Measurements from ENCODE around the gene RND1. TPM values are rescaled to one million over a fixed set of nuclear protein-coding genes. Genes with fewer than 3 reads are reported as not detected.

The RND1 gene
- total RNA-seq, 4 donors from 2014 or later = 0.88 to 22.1 TPM; not detected in 2

DNA sequence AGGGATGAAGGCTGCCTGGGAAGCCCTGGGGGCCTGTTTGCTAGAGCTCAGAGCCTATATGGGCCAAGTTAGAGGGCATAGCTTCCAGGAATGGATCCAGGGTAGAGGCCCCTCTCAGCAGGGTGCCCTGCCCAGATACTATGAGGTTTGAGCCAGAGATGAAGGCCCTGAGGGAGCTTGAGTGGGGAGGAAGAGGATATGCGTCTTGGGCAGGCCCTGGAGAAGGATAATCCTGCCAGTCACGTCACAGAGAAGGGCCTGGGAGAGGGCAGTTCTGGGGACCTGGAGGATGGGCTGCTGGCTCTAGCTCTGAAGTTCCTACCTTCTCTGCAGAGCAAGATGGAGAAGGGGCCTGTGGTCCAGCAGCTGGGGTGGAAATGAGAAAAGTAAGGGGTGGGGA, 53.3 kb downstream of the RND1 start:
- no peaks in the 10 kb centered on the region for H3K36me3 ChIP-seq
- TF ChIP-seq CTCF (IDR thresholded peaks at IDR 0.05) (no peak), POLR2A (IDR thresholded peaks at IDR 0.05) (no peak)
- no peaks in the 10 kb centered on the region for H3K27me3 ChIP-seq
- peaks cover 7 to 12% of the 10 kb centered on the region in 2 donors for H3K4me1 ChIP-seq
- DNase-seq = no peak
- peak overlapping the region; percentile 97 to 98 for H3K27ac ChIP-seq
- H3K4me3 ChIP-seq = no peak overlapping the region
- no peaks in the 10 kb centered on the region for H3K9me3 ChIP-seq
- intact Hi-C loops (cut with DNase I; ENCODE audit: low total_unique reads) = no loop called here

- H3K9me3 ChIP-seq = no peaks in the 10 kb centered on the region
- intact Hi-C loops (cut with DNase I; ENCODE audit: low total_unique reads) = no loop called here
- peak overlapping the region; percentile 97 to 98 for H3K27ac ChIP-seq
- H3K27me3 ChIP-seq = no peaks in the 10 kb centered on the region
- H3K36me3 ChIP-seq = no peaks in the 10 kb centered on the region
- DNase-seq = no peak
- no peak overlapping the region for H3K4me3 ChIP-seq
- H3K4me1 ChIP-seq = peaks cover 7 to 12% of the 10 kb centered on the region in 2 donors
- no peak for TF ChIP-seq POLR2A (IDR thresholded peaks at IDR 0.05)
These were observed 54.1 kb downstream of the RND1 start for GRCh38 chr12:48811437-48812090.

DNA sequence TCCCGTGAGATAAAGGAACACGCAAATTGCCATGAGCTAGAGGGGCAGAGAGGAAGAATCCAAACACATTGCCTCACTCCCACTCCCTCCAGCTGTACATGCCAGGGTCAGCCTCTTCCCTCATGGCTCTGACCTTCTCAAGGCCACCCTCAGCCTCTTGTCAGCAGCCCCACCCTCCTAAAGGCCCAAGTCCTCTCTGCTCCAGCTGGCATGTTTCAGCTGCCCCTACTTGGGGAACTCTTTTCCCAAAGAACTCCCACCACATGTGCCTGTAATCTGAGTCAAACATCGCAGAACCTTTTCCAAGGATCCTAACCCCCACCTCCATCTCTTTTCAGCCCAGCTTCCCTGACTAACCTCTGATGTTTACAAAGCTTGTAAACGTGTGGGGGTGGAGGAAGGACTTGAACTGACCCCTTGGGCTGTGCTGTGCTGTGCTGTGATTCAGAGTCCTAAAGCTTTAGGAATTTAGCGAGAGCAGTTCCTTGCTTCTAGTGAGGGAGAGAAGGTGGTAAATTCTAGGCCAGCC, 54.7 kb downstream of the RND1 start:
- Histone ChIP-seq H3K4me3 (no peak overlapping the region), H3K27ac (peak overlapping the region; percentile 97 to 98), H3K36me3 (no peaks in the 10 kb centered on the region), H3K4me1 (peaks cover 3 to 12% of the 10 kb centered on the region in 2 donors), H3K27me3 (no peaks in the 10 kb centered on the region), H3K9me3 (no peaks in the 10 kb centered on the region)
- DNase-seq = peak in 1 of 2 donors; percentile 67
- intact Hi-C loops (cut with DNase I; ENCODE audit: low total_unique reads) = no loop called here
- TF ChIP-seq CTCF (IDR thresholded peaks at IDR 0.05) (no peak), POLR2A (IDR thresholded peaks at IDR 0.05) (no peak)

- Histone ChIP-seq H3K4me1 (peaks cover 0 to 12% of the 10 kb centered on the region in 2 donors), H3K4me3 (no peak overlapping the region), H3K27ac (no peak overlapping the region), H3K36me3 (no peaks in the 10 kb centered on the region), H3K27me3 (no peaks in the 10 kb centered on the region), H3K9me3 (no peaks in the 10 kb centered on the region)
- no peak for DNase-seq
- intact Hi-C loops (cut with DNase I; ENCODE audit: low total_unique reads) = no loop called here
- TF ChIP-seq POLR2A (IDR thresholded peaks at IDR 0.05) = no peak
- no peak for TF ChIP-seq CTCF (IDR thresholded peaks at IDR 0.05)
These were observed 57.7 kb downstream of the RND1 start for GRCh38 chr12:48807981-48808380.

Small RNAs within 50 kb of the gene (small RNA-seq; reads per million reads assigned to genes)
- gene AC073610.1 (not detected), gene RF00019 (not detected), gene RNU6-600P (not detected)

Other genes starting within 250 kb of the RND1 start
- gene KANSL2, start 183.6 kb downstream of the RND1 start, total RNA-seq = 100 to 1,000 TPM in 1 of 4 donors, 10 to 100 TPM in 3; 34.1 to 431 (median 59.3) TPM
- 10 to 100 TPM; 17.4 to 46.8 (median 33.9) TPM for gene CCNT1, start 149.2 kb downstream of the RND1 start, total RNA-seq
- gene ADCY6, start 76.8 kb downstream of the RND1 start, total RNA-seq = 10 to 100 TPM; 10.6 to 75.8 (median 55.0) TPM
- gene CACNB3, start 47.4 kb downstream of the RND1 start, total RNA-seq = 10 to 100 TPM in 2 of 4 donors, 1 to 10 TPM in 2; 5.9 to 62.2 (median 22.7) TPM
- 100 to 1,000 TPM in 1 of 4 donors, 10 to 100 TPM in 3; 43.8 to 238 (median 81.8) TPM for gene DDX23, start 13.7 kb downstream of the RND1 start, total RNA-seq
- gene FKBP11, start 59.6 kb upstream of the RND1 start, total RNA-seq = 10 to 100 TPM in 1 of 4 donors, 1 to 10 TPM in 3; 1.2 to 22.0 (median 5.5) TPM
- gene ARF3, start 91.6 kb upstream of the RND1 start, total RNA-seq = 100 to 1,000 TPM in 1 of 4 donors, 10 to 100 TPM in 2, 1 to 10 TPM in 1; 6.9 to 117 (median 29.7) TPM
- gene WNT10B, start 105.9 kb upstream of the RND1 start, total RNA-seq = under 1 TPM in 1 of 4 donors, not detected in 3; 0.35 TPM
- gene WNT1, start 112.5 kb upstream of the RND1 start, total RNA-seq = not detected
- under 1 TPM in 1 of 4 donors, not detected in 3; 0.18 TPM for gene DDN, start 133.5 kb upstream of the RND1 start, total RNA-seq
- gene PRKAG1, start 152.9 kb upstream of the RND1 start, total RNA-seq = 10 to 100 TPM; 34.7 to 46.6 (median 39.6) TPM
- gene KMT2D, start 194.9 kb upstream of the RND1 start, total RNA-seq = 100 to 1,000 TPM in 1 of 4 donors, 10 to 100 TPM in 3; 22.3 to 138 (median 38.2) TPM
- under 1 TPM in 1 of 4 donors, not detected in 3; 0.37 TPM for gene RHEBL1, start 204.1 kb upstream of the RND1 start, total RNA-seq
- gene DHH, start 228.9 kb upstream of the RND1 start, total RNA-seq = 1 to 10 TPM in 2 of 4 donors, under 1 TPM in 1, not detected in 1; 0.26 to 1.7 (median 1.5) TPM
- gene LMBR1L, start 245.0 kb upstream of the RND1 start, total RNA-seq = 100 to 1,000 TPM in 1 of 4 donors, 10 to 100 TPM in 3; 22.1 to 114 (median 43.2) TPM